DMS79 (cell line): Measurements from ENCODE around the gene CALY.
"Not testable (repeated sequence)": the region's sequence is repeated elsewhere in the genome, so short reads cannot be mapped to it uniquely, and the experiment has no call there.

Experiments
- DNase-seq: peaks from one replicate; lab custom pipeline; 2025; lab: John Stamatoyannopoulos, UW

Gene CALY, protein sequence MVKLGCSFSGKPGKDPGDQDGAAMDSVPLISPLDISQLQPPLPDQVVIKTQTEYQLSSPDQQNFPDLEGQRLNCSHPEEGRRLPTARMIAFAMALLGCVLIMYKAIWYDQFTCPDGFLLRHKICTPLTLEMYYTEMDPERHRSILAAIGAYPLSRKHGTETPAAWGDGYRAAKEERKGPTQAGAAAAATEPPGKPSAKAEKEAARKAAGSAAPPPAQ

DNA sequence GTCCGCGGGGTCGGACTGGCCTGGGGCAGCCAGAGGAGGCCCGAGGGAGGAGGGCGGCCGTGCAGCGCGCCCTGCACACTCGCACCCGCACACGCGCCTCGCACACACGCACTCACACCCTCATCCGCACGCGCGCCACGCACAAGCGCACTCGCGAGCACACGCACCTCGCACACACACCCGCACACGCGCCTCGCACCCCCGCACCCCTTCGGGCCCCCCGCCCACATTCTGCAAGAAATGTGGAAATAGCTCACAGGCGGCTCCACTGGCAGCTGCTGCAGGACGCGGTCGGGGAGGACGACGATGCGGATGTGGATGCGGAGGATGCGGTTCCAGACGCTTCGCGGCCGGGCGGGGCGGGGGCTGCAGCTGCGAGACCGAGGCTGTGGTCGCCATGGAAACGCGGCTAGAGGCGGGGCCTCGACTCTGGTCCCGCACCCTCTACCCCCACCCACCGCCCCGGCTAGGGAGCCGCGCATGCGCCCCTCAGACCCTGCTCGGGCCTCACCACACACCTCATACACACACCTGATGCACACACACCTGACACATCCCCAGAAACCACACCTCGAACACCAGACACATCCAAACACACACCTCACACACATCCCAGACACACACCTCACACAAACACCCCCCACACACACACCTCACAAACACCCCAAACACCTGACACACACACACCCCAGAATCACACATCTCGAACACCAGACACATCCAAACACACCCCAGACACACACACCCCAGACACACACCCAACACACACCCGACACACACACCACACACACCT, at the start of gene CALY:
Gene CALY (minus strand): TSS at position 320 of the 793 bp plus-strand sequence. CDS start 7,907 bp downstream, outside the sequence.
- DNase-seq = no peak

DNA sequence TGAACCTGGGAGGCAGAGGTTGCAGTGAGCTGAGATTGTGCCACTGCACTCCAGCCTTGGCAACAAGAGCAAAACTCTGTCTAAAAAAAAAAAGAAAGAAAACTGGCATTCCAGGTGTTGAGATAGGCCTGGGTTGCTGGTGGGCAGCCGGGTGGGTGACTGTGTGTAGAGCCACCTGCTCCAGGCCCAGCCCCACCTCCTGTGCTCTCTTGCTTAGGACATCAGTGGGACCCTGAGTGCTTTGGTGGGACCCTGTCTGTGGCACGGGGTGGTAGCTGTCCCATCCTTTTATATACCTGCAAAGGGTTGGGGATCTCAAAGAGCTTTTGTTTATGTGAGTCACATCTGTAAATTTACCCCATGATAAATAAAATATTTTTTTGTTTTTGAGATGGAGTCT, 48.5 kb upstream of the CALY start:
- DNase-seq = no peak

DNA sequence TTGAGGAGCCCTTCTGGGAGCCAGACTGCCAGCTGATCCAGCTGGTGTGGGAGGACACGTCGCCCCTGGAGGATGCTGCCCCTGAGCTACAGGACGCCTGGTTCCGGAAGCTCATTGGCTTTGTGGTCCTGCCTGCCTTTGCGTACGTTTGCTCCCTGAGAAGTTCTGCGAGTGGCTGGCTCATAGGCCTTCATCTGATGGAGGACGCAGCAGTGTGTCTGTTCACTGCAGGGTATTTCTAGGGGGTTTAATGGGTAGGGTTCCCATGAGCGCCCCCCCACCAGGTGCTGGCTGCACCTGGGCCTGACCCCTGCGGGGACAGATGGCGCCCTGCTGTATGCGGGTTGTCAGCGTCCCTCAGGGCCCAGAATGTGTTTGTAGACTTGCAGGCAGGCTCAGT, 47.4 kb upstream of the CALY start:
- no peak for DNase-seq

DNA sequence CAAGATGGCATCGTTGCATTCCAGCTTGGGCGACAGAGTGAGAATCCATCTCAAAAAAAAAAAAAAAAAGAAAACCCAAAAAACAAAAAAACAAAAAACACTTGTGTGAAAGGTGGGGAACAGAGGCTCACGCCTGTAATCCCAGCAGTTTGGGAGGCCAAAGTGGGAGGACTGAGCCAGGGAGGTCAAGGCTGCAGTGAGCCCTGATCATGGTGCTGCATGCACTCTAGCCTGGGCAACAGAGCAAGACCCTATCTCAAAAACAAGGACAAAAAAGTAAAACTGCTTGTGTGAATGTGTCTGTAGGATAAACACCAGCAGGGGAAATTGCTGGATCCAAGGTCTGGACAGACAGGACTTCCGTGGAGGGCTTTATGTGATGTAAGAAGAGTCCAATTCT, 46.9 kb upstream of the CALY start:
- no peak for DNase-seq

DNA sequence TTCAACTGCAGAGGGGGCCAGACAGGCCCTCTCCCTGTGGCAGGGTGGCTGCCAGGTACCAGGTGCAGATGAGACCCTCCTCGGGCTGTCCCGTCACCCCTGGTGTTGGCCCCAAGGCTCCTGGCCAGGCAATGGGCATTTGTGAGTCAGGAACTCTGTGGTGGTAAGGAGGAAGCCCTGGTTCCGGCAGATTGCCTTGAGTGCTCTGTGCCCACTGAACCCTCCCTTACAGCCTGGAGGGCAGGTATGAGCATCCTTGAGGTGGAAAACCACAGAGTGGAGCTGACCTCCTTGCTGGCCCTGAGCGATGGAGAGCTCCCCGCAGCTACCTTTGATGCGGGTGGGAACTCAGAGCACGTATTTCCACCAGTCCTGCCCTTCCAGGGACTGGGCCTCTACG, 44.3 kb upstream of the CALY start:
- no peak for DNase-seq

DNA sequence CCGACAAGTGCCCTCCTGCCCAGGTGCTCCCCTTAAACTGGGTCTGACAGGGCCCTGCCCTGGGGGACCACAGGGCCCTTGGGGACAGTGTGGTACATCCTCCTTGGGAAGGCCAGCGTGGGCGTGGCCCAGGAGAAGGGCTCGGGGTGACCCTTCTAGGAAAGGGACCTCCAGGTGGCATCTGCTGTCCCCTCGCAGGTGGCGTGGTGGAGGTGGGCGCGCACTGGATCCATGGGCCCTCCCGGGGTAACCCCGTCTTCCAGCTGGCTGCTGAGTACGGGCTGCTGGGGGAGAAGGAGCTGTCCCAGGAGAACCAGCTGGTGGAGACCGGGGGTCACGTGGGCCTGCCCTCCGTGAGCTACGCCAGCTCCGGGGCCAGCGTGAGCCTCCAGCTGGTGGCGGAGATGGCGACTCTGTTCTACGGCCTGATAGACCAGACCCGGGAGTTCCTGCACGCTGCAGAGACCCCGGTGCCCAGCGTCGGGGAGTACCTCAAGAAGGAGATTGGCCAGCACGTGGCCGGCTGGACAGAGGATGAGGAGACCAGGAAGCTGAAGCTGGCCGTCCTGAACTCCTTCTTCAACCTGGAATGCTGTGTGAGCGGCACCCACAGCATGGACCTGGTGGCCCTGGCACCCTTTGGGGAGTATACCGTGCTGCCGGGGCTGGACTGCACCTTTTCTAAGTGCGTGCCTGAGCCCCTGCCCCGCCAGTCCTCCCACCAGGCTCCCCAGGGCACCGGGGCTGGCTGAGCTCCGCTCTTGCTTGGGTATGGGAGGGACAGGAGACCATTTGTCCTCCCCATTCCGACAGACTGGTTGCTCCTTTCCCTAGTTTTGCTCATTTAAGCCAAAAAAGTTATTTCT, 43.3 kb upstream of the CALY start:
- no peak for DNase-seq

DNA sequence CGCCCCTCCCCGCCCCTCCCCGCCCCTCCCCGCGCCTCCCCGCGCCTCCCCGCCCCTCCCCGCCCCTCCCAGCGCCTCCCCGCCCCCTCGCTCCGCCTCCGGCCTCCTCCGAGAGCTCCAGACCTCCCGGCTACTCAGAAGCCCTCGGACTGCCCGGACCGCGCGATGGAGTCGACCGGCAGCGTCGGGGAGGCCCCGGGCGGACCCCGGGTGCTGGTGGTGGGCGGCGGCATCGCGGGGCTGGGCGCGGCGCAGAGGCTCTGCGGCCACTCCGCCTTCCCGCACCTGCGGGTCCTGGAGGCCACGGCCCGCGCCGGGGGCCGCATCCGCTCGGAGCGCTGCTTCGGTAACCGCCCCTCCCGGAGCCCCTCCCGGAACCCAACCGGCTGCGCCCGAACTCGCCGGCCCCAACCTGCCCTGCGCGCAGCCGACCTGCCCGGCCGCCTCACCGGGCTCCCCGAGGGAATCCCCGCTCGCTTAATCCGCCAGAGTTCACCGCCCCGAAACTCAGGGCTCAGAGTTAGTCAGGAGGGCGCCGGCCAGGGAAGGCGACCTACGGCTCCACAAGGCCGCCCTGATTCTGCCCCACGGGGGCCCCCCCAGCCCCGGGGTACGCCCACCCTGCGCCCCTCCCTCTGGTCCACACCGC, 42.6 kb upstream of the CALY start, which contains the start of gene PAOX:
Gene PAOX (plus strand): TSS at position 111 of the 649 bp plus-strand sequence. CDS start 55 bp downstream, at position 166.
- DNase-seq = no peak

DNA sequence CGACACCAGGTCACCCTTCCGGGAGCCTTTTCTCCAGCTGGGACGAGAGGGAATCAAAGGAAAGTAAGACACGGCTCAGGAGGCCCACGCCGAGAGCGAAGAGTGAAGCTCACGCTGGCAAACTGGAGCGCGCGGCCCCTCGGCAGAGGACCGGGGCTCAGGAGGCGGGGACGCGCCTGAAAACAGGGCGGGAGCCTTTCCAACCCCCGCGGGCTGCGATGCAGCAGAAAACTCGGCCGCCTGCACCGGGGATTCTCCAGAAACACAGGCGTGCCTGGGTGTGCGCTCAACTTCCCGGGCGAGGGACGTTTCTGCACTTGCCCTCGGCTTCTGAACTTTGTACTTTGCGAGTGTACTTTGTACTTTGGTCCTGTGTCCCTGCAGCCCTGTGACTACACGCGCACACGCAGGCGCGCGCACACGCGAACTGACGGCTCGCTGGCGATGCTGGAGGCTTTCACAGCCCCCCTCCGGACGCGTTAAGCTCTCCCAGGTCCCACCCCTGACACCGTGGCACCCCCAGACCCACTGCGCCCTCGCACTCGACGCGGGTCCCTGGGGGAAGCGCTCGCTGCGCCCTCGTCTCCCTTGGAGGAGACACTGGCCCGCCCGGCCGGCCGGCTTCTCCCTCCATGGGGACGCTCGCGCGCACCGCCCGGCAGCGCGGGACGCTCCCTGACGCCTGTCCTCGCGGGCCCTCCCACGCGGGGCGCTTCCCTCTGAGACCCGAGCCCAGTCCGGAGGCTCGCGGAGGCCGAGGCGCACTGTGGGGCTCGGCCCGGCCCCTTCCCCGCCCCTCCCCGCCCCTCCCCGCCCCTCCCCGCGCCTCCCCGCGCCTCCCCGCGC, 41.8 kb upstream of the CALY start:
- DNase-seq = no peak

DNA sequence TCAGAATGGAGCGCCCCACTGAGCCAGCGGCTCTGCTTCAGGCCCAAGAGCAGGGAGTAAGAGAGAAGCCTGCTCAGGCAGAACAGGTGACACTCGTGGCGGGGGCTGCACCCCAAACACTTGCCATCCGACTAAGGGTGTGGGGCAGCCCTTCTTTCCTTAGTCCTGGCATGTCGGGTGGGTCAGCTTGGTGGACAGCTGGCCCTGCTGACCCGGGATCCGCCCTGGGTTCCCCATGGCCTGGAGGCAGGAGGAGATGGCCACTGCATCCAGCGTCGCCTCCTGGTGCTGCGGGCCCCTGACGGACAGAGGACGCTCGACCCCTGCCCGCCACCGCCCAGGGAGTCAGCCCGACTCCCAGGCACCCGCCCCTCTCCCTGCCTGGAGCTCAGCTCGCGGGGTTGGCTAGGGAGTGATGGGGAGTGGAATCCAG, 41.1 kb upstream of the CALY start:
- DNase-seq = no peak

DNA sequence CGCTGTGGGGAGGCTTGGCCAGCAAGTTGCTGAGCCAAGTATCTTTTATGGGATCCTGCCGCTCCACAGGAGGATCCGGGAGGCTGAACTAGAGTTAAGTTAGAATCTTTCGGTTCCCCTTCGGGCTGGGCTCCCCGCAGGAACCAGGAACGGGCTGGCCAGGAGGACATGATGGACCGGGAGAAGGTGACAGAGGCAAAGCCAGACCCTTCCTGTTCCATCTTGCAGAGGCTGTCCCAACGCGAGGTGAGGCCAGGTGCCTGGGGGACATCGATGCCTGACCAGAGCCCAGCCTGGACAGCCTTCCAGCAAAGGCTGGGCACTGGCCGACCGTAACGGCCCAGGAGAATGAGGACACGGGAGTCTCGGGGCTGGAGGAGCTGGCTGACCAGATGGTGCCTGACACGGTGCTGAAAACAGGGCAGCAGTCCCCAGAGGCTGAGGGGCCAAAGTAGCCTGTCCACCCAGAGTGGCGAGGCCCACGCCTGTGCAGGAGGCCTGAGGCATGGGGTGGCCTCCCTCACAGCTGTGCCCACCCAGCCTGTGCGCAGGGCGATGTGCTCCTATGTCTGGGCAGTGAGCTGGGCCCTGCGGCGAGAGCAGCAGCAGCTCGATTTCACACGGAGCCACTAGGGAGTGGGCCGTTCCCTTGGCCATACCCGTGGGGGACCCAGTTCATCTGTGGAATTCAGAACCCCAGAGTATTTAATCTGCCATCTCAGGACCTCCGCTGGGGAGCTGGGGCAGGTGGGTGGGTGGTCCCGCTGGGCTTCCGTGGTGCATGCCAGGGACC, 40.5 kb upstream of the CALY start:
- DNase-seq = no peak

DNA sequence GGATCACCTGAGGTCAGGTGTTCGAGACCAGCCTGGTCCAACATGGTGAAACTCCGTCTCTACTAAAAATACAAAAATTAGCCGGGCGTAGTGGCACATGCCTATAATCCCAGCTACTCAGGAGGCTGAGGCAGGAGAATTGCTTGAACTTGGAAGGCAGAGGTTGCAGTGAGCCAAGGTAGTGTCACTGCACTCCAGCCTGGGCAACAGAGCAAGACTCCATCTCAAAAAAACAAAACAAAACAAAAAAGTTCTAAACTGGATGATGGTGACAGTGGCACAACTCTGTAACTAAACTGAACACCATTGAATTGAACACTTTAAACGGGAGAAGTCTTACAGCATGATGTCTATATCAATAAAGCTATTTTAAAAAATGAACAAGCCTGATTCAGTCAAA, 39.5 kb upstream of the CALY start:
- not testable (repeated sequence) for DNase-seq

DNA sequence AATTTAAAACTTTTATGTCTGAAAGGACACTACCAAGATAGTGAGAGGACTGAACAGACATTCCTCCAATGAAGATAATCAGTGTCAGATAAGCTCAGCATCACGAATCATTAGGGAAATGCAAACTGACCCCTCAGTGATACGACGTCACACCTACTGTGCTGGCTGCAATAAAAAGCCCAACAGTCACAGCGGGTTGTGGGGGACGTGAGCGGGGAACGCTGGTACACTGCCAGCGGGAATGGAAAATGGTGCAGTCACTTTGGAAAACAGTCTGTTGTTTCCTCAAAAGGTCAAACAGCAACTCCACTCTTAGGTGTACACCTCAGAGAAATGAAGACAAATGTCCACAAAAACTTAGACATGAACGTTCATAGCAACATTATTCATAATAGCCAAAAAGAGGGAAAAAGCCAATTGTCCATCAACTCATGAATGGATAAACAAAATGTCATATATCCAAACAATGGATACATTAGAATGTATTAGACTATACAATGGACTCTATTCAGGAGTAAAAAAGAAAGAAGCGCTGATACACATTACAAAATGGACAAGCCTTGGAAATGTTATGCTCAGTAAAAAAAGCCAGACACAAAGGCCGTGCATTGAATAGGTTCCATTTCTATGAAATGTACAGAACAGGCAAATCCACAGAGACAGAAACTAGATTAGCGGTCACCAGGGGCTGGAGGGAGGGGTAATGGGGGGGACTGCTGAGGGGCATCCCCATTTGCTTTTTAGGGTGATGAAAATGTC, 38.8 kb upstream of the CALY start:
- no peak for DNase-seq

DNA sequence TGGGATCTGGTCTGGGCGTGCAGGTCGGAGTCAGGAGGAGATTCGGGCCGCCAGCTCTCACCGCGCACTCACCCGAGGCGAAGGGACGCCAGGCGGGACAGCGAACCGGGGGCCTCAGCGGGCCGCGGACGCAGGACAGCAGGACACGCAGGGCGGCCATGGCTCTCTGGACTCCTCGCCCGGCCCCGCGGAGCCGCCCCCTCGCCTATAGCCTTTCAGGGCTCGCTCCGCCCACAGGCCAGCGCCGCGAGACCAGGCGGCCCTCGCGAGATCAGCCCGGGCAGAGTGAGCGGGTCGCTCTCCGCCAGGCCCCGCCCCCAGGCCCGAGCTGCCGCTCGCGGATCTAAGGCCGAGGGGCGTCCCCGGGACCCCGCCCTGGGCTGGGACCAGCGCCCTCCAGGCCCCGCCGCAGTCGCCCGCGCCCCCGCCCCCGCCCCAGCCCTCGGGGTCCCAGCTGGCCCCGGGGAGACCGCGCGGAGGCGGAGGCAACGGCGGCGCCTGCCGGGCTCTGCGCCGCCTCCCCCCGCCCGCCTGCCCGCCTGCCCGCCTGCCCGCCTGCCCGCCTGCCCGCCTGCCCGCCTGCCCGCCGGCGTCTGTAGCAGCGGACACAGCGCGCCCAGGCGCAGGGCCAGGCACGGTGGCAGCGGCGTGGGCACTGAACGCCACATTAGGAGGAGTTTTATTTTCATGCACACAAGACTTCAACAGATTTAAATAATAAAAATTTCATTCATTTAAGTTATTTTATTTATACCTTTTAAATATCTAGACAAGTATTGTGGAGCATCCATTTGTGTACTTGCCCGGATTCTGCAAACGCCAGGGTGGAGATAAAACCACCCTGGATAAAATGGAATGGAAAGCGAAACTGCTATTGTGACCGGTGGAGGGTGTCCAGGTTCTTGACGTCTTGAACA, 36.7 kb upstream of the CALY start, which contains the start of gene ECHS1:
Gene ECHS1 (minus strand): TSS at position 181 of the 917 bp plus-strand sequence. CDS start 21 bp downstream, at position 160.
- DNase-seq = peak; percentile 56

DNA sequence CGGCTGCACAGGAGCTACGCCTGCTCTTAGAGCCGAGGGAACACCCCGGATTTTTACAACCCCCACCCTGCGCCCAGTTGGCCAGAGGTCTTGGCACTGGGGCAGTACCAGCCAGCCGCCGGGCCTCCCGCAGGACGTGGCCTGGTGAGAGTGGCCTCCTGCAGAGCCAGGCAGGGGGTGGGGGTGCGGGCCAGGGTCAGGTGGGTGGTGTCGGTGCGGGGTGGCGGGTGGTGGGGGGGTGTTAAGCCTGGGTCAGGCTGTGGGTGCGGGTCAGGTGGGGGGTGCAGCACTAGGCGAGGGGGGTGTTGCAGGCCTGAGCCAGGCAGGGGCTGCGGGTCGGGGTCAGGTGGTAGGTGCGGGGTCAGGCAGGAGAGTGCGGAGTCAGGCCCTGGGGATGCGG, 35.8 kb upstream of the CALY start:
- no peak for DNase-seq

DNA sequence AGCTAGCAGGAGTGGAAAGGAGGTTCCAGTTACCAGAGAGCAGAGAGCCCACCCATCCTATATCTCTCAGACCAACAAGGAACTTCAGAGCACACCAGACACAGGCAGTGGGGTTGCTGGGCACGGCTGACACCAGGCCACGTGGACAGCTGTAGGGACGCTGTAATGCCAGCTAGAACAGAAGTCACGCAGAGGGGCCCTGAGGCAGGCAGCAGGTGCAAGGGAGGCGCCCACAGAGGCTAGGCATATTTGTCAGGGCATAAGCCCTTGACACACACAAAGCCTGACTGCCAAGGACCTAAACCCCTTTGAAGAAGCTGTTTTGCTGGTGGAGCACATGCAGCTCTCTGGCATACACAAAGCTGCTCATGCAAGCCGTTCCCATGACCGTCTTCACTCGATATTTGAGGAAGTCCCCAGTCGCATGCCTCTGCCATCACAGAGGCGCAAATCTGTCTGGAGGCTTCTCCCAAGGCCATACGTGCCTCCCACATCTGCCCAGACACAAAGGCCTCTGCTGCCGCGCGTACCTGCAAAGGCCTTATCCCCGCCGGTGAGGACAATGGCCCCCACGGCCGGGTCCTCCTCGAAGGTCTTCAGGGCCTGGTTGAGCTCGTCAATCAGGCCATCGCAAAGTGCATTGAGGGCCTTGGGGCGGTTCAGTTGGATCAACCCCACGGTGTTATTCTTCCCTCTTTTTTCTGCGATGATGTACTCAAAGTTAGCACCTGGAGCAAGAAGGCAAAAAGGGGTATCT, 33.5 kb upstream of the CALY start:
- DNase-seq = no peak

DNA sequence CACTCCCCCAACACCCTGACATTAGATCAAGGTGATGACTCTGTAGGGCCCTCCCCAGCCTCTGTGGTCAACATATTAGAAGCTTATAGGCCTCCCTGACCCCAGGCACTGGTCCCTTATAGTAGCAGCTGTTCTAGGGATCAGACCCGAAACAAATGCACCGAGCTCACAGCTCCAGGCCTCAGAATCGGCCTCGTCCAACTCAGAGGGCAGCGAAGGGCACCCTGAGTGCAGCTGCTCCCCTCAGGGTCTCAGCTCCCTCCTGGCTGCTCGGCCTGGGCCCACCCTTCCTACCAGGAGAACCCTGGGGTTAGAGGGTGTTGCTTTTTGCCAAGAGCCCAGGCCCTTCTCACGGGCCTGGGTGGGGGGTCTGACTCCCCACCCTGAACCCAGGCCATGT, 31.5 kb upstream of the CALY start:
- DNase-seq = no peak

DNA sequence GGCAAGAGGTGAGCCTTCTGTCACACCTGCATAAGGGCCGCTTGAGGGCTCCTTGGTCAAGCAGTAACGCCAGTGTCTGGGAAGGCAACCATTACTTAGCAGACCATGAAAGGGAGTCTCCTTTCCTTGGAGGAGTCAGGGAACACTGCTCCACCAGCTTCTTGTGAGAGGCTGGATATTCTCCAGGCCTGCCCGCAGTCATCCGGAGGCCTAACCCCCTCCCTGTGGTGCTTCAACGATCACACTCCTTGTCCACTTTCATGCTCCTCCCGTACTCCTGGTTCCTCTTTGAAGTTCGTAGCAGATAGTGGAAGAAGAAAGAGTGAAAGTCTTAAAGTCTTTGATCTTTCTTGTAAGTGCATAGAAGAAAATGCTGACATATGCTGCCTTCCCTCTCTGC, 30.8 kb upstream of the CALY start:
- DNase-seq = not testable (repeated sequence)

DNA sequence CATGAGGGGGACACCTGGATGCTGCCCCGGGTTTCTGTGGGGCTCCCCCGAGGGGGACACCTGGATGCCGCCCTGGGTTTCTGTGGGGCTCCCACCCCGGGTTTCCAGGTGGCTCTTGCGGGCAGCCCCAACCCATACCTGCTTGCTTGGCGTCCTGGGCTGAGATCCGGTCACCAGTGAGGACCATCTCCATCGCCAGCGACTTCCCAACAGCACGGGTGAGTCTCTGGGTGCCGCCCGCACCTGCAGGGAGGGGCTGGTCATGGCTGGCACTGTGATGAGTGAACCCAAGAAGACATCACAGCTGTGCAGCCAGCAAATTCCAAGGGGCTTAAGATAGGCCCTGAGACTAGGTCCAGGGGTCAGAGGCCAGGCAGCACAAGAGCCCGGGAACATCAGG, 30.1 kb upstream of the CALY start:
- no peak for DNase-seq
